BLaER1 treated with 17β-estradiol and CSF1 and Interleukin-3, amounts not matched to agents 10 nM and 100 nM (cell line): Measurements from ENCODE around the gene GOLPH3.
A peak's percentile ranks its signal among the peaks of the same experiment; 100 is the strongest.
"Not testable (repeated sequence)": the region's sequence is repeated elsewhere in the genome, so short reads cannot be mapped to it uniquely, and the experiment has no call there.

Source experiments
- H3K27ac ChIP-seq, 11 experiments: shearing (Covaris generic); formaldehyde crosslinking; 2 replicates each; pipeline ENCODE4 v1.8.1; 2022
- H3K27me3 ChIP-seq, 11 experiments: shearing (Covaris generic); formaldehyde crosslinking; 2 replicates each; pipeline ENCODE4 v1.8.1; 2022
- H3K36me3 ChIP-seq, 11 experiments: shearing (Covaris generic); formaldehyde crosslinking; 2 replicates each; pipeline ENCODE4 v1.8.1; 2022
- H3K4me1 ChIP-seq, 10 experiments: shearing (Covaris generic); formaldehyde crosslinking; 2 replicates each; pipeline ENCODE4 v1.8.1; 2022
- H3K4me2 ChIP-seq, 11 experiments: shearing (Covaris generic); formaldehyde crosslinking; 2 replicates each; pipeline ENCODE4 v1.8.1; 2022
- H3K4me3 ChIP-seq, 10 experiments: shearing (Covaris generic); formaldehyde crosslinking; 2 replicates each; pipeline ENCODE4 v1.8.1; 2022
- H3K9ac ChIP-seq, 11 experiments: shearing (Covaris generic); formaldehyde crosslinking; 2 replicates each; pipeline ENCODE4 v1.8.1; 2022
- H3K9me3 ChIP-seq, 11 experiments: shearing (Covaris generic); formaldehyde crosslinking; replicated peaks in 1 of 11; 2 replicates each; pipeline ENCODE4 v1.8.1; 2022
- H4K20me1 ChIP-seq, 11 experiments: shearing (Covaris generic); formaldehyde crosslinking; 2 replicates each; pipeline ENCODE4 v1.8.1; 2022
- Cebpa-rat ChIP-seq, 11 experiments: shearing (Covaris generic); IDR thresholded peaks; 2 replicates each; pipeline ENCODE4 v1.8.1; 2022

GOLPH3 gene

DNA sequence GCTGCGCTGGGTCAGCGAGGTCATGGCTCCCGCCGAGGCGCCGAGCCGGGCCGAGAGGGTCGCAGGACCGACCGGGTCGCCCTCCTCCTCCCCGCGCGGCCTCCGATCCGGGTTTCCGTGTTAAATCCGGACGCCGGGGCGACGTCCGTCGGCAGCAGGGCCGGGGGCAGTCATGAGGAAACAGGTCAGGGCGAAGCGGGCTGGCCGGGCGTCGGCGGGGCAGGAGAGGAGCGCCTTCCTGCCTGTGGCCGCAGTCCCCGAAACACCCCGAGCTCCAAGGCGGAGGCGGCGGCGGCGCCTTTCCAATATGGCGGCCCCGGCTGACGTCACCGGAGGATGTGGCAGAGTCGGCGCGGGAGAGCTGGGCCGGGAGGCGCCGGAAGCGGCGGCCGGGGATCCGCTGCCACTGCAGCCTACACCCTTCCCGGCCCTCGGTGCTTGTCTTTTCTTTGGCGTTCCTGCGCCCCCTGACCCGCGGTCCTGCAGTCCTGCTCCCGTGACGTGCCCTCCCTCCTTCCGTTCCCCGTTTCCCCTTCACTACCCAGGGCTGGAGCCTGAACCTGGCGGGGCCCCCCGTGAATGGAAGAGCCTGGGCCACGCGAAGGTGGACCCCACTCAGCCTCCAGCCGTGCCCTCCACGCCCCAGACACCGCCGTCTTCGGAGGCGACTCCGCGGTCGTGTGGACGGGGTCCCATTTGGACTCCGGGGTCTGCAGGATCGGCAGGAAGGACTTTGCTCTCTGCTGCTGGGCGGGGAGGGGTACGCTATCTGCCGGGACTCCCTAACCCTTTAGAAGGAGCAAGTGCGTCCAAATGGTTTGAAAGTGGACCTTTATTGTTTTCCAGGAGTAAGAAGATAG, at the start of gene GOLPH3:
Gene GOLPH3 (minus strand): TSS at position 309 of the 860 bp plus-strand sequence. CDS start 285 bp downstream, at position 24.
- peak within 1 kb of the TSS; percentile 81 to 93 (median 88) for H3K4me2 ChIP-seq
- H3K27ac ChIP-seq, result peak within 1 kb of the TSS; percentile 98 to 100 (median 99)
- H3K36me3 ChIP-seq, result peaks cover 25 to 30% (median 27%) of the 10 kb centered on the region in 11 experiments
- H3K4me3 ChIP-seq, result peak within 1 kb of the TSS; percentile 84 to 99 (median 97)
- no peak for TF ChIP-seq Cebpa-rat (IDR thresholded peaks at IDR 0.05)
- H4K20me1 ChIP-seq, result peaks cover 36 to 45% (median 40%) of the 10 kb centered on the region in 11 experiments
- peaks cover 26 to 54% (median 37%) of the 10 kb centered on the region in 10 experiments for H3K4me1 ChIP-seq
- H3K9ac ChIP-seq, result peak within 1 kb of the TSS; percentile 95 to 100 (median 100)
- peaks cover 0 to 7% (median 0%) of the 10 kb centered on the region in 11 experiments; a peak in 2 of 22 replicates for H3K9me3 ChIP-seq
- H3K27me3 ChIP-seq, result no peaks in the 10 kb centered on the region

DNA sequence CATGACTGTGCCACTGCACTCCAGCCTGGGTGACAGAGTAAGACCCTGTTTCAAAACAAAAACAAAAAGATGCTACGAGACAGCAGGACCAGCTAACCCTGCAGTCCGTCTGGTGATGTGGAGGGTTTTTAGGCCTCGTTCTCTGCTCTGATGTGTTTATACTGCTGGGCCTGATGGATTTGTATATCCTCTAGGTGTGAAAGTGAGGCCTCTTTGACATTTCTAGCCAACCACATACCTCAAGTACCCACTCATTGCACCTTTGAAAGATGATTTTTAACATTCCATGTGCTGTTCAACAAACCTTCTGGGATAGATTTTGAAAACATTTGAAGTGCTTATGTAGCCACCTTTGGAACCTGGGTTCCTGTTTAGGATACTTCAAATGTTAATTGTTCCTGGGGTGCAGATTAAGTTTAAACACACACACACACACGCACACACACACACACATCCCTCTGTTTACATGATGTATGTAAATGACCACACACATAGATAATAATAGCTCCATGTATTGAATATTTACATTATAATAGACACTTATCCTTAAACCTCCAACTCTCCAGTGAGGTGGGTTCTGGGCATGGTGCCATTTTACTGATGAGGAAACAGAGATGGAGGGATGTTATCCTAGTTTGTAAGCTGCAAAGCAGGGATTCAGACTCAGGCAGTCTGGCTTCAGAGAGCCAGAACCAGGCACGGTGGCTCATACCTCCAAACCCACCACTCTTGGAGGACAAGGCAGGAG, 48.8 kb upstream of the GOLPH3 start:
- Histone ChIP-seq H3K4me3 (no peak overlapping the region), H3K36me3 (peaks cover 0 to 18% (median 11%) of the 10 kb centered on the region in 11 experiments; a peak in 17 of 22 replicates), H3K27ac (no peak overlapping the region), H3K27me3 (no peaks in the 10 kb centered on the region), H3K4me2 (no peak overlapping the region), H3K9ac (no peak overlapping the region), H4K20me1 (no peaks in the 10 kb centered on the region), H3K9me3 (peaks cover 0 to 9% (median 0%) of the 10 kb centered on the region in 11 experiments; a peak in 3 of 22 replicates), H3K4me1 (peaks cover 5 to 17% (median 14%) of the 10 kb centered on the region in 10 experiments; a peak in 16 of 20 replicates)
- no peak for TF ChIP-seq Cebpa-rat (IDR thresholded peaks at IDR 0.05)

DNA sequence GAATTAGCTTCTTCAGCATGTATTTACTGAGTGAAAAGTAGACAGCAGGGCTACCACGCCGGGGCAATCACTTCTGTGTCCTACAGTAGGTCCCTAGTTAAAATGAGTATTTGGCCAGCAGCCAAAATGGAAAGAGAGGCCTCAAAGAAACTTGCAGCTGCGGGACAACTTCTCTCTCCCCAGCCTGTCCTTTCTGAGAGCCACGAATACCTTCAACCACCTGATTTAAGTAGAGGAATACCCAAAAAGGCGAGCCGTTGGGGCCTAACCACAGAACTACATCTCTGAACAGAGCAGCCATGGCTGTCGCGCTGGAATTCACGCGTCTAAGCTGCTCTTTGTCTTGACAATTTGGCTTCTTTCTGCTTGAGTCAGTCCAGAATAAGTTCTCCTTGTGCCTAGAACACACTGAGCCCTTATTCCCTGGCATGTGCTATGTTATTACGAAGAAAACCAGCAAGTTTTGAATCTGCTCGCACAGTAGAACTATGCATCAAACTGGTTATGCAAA, 43.8 kb upstream of the GOLPH3 start:
- Histone ChIP-seq H3K9me3 (no peaks in the 10 kb centered on the region), H3K9ac (peak overlapping the region in 2 of 11 experiments; percentile 33 to 42; a peak in 3 of 22 replicates), H3K4me2 (peak overlapping the region in 6 of 11 experiments; percentile 3 to 66 (median 22); a peak in 8 of 22 replicates), H3K27me3 (no peaks in the 10 kb centered on the region), H3K27ac (peak overlapping the region in 1 of 11 experiments; percentile 18; a peak in 1 of 22 replicates), H4K20me1 (no peaks in the 10 kb centered on the region), H3K36me3 (no peaks in the 10 kb centered on the region), H3K4me3 (no peak overlapping the region), H3K4me1 (peaks cover 0 to 42% (median 8%) of the 10 kb centered on the region in 10 experiments; a peak in 16 of 20 replicates)
- TF ChIP-seq Cebpa-rat (IDR thresholded peaks at IDR 0.05), result no peak

- H3K9ac ChIP-seq, H3K4me2 ChIP-seq, H3K9me3 ChIP-seq, H4K20me1 ChIP-seq, H3K27me3 ChIP-seq, H3K27ac ChIP-seq, H3K4me3 ChIP-seq, H3K36me3 ChIP-seq: not testable (repeated sequence)
- peaks cover 14 to 77% (median 29%) of the 10 kb centered on the region in 10 experiments for H3K4me1 ChIP-seq
Observed at GRCh38 chr5:32214344-32214743, 40.2 kb upstream of the GOLPH3 start.

DNA sequence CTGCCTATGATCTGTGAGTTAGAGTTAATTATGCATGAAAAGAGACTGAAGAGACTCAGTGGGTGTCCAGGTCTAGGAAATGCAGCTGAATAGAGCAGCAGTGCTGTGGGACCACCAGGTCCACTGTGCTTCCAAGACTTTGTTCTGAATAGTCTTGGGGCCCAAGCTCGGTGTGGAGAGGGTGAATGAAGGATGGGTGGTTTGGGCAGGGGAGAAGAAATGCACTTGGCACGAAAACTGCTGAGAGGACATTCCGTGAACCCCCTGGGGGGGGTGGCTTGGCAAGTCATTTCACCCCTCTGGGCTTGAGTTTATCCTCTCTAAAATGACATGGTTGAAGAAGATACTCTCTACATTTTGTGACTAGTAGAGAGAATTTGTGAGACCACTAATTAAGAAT, 36.0 kb upstream of the GOLPH3 start:
- Histone ChIP-seq H3K9ac (peak overlapping the region in 4 of 11 experiments; percentile 74 to 83 (median 78); a peak in 6 of 22 replicates), H3K9me3 (peaks cover 0 to 19% (median 12%) of the 10 kb centered on the region in 11 experiments; a peak in 12 of 22 replicates), H3K27ac (peak overlapping the region in 8 of 11 experiments; percentile 48 to 96 (median 90); a peak in 14 of 22 replicates), H4K20me1 (no peaks in the 10 kb centered on the region), H3K4me3 (no peak overlapping the region), H3K36me3 (no peaks in the 10 kb centered on the region), H3K4me2 (peak overlapping the region in 6 of 11 experiments; percentile 73 to 85 (median 82); a peak in 11 of 22 replicates), H3K4me1 (peaks cover 8 to 62% (median 22%) of the 10 kb centered on the region in 10 experiments; a peak in 19 of 20 replicates), H3K27me3 (no peaks in the 10 kb centered on the region)
- TF ChIP-seq Cebpa-rat (IDR thresholded peaks at IDR 0.05), result no peak

DNA sequence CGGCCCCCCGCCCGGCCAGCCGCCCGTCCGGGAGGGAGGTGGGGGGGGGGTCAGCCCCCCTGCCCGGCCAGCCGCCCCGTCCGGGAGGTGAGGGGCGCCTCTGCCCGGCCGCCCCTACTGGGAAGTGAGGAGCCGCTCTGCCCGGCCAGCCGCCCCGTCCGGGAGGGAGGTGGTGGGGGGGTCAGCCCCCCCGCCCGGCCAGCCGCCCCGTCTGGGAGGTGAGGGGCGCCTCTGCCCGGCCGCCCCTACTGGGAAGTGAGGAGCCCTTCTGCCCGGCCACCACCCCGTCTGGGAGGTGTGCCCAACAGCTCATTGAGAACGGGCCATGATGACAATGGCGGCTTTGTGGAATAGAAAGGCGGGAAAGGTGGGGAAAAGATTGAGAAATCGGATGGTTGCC, 34.7 kb upstream of the GOLPH3 start:
- H3K27me3 ChIP-seq, H3K36me3 ChIP-seq, H3K4me3 ChIP-seq, H3K9ac ChIP-seq, H3K27ac ChIP-seq, H3K4me2 ChIP-seq, H4K20me1 ChIP-seq: not testable (repeated sequence)
- peaks cover 8 to 64% (median 22%) of the 10 kb centered on the region in 10 experiments; a peak in 19 of 20 replicates for H3K4me1 ChIP-seq
- peaks cover 0 to 19% (median 12%) of the 10 kb centered on the region in 11 experiments; a peak in 12 of 22 replicates for H3K9me3 ChIP-seq

GRCh38 chr5:32207355-32207634, 33.2 kb upstream of the GOLPH3 start:
- Histone ChIP-seq H3K9me3 (peaks cover 0 to 19% (median 12%) of the 10 kb centered on the region in 11 experiments; a peak in 12 of 22 replicates), H3K4me2 (peak overlapping the region in 3 of 11 experiments; percentile 46 to 53 (median 47); a peak in 5 of 22 replicates), H4K20me1 (no peaks in the 10 kb centered on the region), H3K9ac (no peak overlapping the region), H3K4me1 (peaks cover 8 to 71% (median 21%) of the 10 kb centered on the region in 10 experiments; a peak in 19 of 20 replicates), H3K4me3 (no peak overlapping the region), H3K27me3 (no peaks in the 10 kb centered on the region), H3K36me3 (no peaks in the 10 kb centered on the region), H3K27ac (peak overlapping the region in 4 of 11 experiments; percentile 39 to 64 (median 54); a peak in 7 of 22 replicates)
- no peak for TF ChIP-seq Cebpa-rat (IDR thresholded peaks at IDR 0.05)

- TF ChIP-seq Cebpa-rat (IDR thresholded peaks at IDR 0.05), result no peak
- no peaks in the 10 kb centered on the region for H3K36me3 ChIP-seq
- H3K4me2 ChIP-seq, result peak overlapping the region in 3 of 11 experiments; percentile 46 to 53 (median 47); a peak in 6 of 22 replicates
- no peaks in the 10 kb centered on the region for H4K20me1 ChIP-seq
- no peaks in the 10 kb centered on the region for H3K27me3 ChIP-seq
- H3K4me3 ChIP-seq, result no peak overlapping the region
- peak overlapping the region in 4 of 11 experiments; percentile 39 to 64 (median 54); a peak in 8 of 22 replicates for H3K27ac ChIP-seq
- no peak overlapping the region for H3K9ac ChIP-seq
- H3K9me3 ChIP-seq, result peaks cover 0 to 19% (median 12%) of the 10 kb centered on the region in 11 experiments; a peak in 12 of 22 replicates
- peaks cover 8 to 71% (median 17%) of the 10 kb centered on the region in 10 experiments; a peak in 19 of 20 replicates for H3K4me1 ChIP-seq
Observed at GRCh38 chr5:32206509-32207354, 32.6 kb upstream of the GOLPH3 start.
